GM18499 (cell line): ENCODE results near the gene SORCS1.

Source experiments
- ATAC-seq: cut with Tn5 transposase; IDR thresholded peaks from one replicate; pipeline ENCODE4 v1.9.1; 2021; ENCODE audit warnings: moderate number of reproducible peaks; ENCODE audit not compliant: insufficient read depth, unreplicated experiment

SORCS1 gene

DNA sequence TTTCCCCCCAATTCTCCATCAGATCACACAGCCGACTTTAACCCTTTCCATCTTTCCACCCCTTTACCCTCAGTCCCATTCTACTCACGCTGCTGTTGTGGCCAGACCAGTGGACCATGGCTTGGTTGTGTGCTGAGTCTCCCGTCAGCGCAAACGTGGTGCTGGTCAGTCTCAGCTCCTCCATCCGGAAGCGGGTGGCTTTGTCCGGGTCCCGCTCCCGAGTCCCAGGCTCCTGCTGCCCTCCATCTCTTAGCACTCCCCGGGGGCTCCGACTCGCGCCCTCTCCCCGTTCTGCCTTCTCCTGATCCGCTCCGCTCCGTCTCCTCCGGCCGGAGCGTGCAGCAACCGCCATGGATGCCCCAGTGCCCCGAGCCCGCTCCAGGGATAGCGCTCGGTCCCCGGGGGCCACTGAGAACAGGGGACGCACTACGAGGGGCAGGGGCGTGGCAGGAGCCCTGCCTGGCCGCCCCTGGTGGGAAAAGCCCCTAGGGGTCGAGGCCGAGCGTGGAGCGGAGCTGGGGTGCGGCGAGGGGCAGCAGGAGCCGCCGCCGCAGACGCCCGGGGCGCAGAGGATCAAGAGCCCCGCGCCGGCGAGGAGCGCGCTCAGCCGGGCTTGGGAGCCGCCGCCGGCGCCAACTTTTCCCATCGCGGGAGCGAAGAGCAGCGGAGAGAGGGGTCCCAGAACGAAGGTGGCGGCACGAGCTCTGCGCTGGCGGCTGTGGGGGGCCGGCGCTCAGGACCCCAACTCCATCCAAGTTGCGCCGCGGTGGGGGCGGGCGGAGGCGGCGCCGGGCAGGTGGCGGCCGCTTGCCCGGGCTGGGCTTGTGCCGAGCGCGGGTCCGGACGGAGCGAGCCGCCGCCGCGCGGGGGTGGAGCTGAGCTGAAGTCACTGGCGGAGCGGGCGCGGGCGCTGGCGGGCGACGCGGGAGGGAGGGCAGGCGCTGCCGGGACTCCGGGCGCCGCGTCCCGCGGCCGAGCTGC is at the start of gene SORCS1:
Gene SORCS1 (minus strand): TSS at position 826 of the 981 bp plus-strand sequence.
- ATAC-seq = no peak

DNA sequence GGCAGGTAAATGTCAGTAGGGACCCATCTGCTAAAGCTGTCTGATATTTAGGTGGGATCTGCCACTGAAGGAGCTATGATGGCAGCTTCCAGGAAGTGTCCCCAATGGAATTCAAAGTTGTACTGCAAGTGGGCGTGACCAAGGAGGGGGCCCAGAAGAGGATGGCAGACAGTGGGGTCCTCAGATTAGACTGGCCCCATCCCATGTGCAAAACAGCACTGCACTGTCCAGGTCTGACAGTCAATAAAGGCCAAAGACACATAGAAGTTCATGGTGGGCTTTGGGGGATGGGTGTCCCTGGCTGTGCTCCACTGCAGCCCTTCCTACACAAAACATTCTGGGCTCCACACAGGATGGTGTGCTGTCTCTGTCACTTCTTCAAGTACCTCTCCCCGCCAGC is 49.8 kb upstream of the SORCS1 start:
- no peak for ATAC-seq

DNA sequence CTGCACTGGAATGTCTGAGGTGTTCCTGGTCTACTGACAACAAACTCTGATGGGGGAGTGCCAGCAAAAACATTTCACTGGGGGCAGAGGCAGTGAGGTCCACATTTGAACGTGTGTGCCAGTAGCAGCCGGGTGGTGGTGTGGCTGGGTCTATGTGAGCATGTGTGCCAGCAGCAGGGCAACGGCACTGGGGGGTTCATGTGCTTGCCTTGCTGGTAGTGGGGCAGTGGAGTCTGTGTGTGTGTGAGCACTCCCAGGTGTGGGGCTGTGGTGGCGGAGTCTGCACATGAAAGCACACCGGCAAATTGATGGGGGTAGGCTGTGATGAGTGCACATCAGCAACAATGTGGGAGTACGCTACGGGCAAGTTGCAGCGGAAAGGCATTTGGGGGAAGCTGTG is 49.4 kb upstream of the SORCS1 start:
- no peak for ATAC-seq

DNA sequence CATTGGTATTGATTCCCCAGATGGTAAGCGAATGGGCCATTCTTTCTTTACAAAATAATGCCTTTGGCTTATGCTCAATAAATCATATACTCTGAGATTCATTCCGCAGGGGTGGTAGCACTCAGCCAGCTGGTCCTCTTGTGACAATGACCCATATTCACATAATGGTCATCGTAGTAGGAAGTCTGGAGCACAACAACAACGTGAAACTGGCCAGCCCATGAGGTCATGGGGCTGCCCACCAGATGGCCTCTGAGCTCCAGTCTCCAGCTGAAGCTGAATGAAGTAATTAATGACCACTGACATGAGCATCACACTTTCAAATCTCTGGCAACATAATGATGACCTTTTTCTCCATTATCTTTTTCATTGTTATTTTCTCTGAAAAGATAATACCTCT is 42.3 kb upstream of the SORCS1 start:
- no peak for ATAC-seq

DNA sequence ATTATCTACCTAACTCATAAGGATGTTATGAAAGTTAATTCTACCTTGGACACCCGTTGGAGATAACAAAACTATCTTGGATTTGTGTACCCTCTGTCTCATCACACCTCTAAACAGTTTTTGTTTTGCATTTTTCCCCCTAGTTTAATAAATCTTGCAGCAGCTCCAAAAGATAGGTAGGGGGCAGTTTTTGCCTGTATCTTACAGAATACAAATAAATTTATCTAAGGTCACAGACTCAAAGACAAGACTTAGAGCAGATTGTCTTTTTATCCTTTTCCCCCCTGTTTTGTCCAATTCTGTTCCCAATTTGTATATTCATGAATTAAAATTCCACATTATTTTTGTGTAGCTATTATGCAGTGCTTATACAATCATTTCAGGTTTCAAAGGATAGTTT is 5.0 kb upstream of the SORCS1 start:
- ATAC-seq = no peak

DNA sequence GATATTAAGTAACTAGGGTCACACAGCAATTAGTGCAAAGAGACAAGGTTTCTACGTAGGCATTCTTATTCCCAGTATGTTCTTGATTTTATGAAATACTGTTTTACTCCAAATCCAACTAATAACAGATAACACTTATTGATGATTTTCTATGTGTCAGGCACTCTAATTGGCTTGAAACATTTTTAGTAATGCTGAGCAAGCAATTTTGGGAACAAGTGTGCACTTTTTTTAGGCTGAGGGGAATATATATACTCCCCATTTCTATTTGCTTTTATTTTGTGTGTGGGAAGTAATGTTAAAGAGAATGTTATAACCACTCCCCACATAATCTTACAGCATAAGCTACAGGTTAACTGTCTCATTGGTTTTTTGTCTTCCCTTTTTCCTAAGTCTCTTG is 4.2 kb upstream of the SORCS1 start:
- ATAC-seq = no peak

DNA sequence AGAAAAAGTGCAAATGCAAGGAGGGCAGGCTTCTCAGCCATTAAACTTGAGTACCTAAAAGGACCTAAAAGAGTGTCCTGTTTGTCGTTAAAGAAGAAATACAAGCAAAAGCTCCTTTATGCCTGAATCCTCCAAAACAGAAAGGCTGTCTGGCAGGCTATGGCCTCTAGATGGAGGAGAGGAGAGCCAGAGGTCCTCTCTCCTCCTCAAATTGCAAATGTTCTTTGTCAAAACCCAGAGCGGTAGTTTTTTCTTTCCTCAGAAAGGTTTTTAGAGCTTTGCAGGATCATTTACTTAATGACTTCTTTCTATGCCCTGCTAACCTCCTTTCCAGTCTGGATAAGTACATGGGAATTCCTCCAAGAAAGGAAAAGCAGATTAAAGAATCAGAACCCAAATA is 1.9 kb upstream of the SORCS1 start:
- ATAC-seq = no peak

DNA sequence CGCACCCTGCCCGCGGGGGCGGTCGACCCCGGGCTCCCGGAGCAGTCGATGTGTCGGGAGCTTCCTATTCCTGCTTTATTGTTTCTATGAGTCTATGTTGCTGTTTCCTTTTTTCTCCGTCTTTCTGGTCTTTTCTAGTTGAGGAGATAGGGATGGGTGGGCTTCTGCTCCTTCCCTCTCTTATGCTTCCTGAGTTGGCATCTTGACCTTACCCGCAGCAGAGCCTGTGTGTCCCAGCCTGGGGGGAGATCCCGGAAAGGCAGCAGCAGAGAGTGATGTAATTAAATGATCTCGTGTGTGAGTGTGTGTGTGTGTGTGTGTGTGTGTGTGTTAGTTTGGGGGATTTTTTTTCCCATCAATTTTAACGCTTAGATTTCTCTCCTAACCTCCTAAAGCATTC is 486 bp upstream of the SORCS1 start:
- ATAC-seq = no peak

DNA sequence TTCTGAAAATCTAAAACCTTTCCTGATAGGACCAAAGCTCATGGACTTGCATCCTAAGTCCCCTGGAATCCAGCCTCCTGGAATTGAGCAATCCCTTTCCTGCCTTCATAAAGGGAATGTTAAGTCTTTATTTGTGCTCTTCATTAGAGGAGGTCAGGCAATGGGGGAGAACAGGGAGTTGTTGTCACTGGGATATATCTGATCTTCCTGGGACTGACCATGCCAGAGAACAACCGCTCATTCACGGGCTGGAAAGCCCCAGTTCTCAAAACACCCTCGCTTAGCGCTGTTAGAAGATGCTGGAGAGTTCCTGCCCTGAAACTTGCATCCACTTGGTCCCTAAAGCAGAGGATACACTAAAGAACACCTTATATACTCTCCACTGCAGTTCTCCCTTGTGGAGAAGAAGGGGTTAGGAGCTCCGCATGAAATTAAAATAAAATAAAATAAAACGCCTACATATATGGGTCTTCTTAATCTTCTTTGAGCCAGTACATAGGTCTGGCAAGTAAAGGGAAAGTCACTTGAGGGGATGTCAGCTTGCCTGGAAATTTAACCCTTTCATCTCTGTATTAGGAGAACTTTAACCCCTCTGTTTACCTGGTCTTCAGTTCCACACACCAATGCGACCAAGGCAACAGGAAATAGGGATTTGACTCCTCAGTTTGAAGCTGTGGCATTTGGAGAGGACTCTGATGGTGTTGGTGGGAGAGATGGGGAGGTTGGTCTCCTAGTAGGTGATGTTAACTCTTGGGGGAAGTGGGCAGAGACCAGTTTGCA is 1.2 kb downstream of the SORCS1 start:
- ATAC-seq = no peak

DNA sequence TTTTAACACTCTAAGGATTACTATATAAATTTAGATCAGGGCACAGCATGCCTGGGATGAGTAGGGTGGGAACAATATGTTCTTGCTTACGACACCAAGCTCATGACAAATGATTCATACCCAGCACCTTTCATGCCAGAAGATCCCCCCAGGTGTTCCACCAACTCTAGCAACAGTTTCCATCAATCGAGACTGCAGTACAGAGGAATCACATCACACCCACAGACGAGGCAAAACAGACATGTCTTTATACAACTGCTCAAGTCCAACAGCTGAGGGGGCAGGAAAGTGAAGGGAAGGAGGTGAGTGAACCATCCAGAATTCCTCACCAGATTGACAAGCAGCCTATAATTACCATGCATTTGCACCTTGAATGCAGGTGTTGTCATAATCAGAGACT is 3.6 kb downstream of the SORCS1 start:
- no peak for ATAC-seq

DNA sequence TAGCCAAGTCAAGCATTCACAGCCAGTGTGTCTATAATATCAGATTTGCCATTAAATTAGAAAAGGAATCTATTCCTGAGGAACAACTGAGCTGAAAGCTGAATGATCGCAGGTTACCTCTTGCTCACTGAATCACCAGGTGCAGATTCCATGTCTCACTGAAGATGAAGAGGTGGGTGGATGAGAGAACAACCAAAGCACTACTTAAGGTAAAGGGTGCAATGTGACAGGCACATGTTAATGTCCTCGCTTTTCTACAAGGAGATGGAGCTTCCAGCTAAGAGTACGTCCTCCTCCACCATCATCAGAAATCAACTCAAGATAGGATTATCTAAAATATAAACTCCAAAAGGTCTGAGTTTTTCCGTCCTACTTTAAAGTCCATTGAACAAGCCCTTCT is 4.6 kb downstream of the SORCS1 start:
- ATAC-seq = no peak

DNA sequence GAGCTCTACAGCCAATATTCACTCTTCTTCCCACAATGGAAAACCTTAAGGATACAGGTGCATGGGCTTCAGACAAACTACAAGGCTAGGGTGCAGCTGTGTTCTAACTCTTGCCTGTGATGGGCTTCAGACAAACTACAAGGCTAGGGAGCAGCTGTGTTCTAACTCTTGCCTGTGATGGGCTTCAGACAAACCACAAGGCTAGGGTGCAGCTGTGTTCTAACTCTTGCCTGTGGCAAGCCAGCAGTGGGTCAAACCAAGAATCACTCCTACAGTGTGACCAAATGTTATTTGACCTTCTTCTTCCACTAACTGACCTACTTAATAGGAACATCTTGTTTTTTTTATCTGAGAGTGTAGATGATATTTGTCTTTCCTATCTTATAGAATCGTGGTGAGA is 7.4 kb downstream of the SORCS1 start:
- no peak for ATAC-seq

DNA sequence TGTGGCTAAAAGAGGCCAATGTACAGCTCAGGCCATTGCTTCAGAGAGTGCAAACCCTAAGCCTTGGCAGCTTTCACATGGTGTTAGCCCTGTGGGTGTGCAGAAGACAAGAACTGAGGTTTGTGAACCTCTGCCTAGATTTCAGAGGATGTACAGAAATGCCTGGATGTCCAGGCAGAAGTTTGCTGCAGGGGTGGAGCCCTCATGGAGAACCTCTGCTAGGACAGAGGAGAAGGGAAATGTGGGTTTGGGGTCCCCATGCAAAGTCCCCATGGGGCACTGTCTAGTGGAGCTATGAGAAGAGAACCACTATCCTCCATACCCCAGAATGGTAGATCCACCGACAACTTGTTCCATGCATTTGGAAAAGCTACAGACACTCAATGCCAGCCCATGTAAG is 12.4 kb downstream of the SORCS1 start:
- ATAC-seq = no peak

DNA sequence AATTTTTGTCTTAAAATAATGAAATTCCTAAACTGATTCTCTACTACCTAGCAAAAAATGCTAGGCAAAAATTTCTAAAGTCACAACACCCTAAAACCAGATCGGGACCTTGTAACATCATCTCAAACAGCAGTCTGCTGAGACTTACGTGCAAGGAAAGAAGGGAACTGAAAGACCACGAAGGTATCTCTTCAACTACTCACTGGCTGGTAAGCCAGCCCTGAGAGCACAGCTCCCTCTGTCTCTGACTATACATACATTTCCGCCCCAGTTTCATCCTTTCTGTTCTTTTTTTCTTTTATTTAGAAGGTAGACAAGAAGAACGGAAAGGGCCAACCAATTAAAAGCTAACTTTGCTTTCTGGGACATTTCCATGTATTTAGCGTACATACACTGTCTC is 15.6 kb downstream of the SORCS1 start:
- ATAC-seq = no peak

DNA sequence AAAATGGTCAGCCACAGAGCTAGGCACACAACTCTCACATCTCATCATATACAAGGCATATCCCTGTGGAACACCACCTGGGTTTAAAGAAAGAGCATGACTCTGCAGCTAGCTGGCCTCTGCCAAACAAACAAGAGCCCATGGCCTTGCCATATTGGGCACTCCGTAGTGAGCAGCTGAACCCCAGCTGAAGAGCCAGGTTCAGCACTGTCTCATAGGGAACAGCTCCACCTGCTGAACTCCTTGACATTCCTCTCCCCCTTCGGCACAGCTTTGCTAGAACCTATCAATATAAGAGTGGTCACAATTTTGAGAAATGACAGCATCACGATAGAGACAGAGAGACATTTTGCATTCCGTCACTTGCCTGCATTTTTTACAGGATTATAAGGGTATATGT is 20.0 kb downstream of the SORCS1 start:
- ATAC-seq = no peak

DNA sequence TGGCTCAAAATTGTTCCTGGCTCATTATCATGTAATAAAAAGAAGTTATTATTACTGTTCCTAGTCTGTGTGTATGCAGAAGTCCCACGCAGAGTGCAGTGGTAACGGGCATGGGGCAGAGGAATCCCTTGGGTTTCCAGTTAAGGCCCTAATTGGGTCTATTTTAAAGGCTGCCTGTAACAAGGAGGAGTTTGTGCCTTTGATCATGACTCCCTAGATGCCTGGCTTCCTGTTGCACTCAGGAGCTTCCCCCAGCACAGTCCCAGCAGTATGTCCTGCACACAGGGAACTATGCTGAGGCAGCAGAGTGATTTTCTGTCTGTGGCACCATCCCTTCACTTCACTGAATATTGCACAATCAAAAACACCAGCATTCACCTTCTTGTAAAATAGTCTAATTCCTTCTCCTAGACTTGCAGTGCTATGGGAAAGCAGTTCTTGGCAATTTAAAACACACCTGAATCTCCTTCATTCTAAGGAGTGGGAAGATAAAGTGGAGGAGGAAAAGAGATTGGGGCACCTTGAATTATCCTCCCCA is 22.9 kb downstream of the SORCS1 start:
- no peak for ATAC-seq

DNA sequence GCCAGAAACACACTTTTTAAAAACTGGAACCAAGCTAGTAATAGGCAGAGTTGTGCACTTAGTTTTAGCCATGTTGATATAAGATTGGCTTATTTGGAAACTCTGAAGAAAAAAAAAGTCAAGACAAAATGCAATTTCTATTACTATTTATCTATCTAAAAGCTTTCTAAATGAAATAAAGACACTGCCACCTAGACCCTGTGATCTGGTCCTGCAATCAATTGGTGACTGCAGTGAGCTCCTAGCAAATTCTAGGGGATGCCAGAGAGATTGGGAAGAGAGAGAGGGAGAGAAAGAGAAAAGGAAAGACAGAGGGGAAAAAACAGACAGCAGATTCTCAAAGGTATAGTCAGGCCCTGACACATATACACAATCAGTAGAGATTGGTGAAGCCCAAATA is 25.3 kb downstream of the SORCS1 start:
- ATAC-seq = no peak

DNA sequence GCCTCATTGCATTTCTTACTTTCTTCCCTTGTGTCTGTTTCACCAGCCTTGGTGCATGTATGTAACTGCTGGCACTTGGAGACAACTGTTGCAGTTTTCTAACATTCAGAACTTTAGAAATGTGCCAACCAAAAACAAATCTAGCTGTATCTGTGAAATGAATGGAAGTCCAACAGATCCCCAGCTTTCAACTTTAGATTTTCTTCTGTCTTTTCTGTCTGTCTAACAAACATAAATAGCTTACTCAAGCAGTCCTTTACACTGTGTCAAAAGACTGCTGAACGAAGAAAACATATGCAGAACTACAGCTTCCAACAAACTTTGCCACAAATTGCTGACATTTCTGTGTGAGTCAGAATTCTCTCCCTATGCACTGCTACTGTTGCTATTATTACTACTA is 30.9 kb downstream of the SORCS1 start:
- ATAC-seq = no peak

DNA sequence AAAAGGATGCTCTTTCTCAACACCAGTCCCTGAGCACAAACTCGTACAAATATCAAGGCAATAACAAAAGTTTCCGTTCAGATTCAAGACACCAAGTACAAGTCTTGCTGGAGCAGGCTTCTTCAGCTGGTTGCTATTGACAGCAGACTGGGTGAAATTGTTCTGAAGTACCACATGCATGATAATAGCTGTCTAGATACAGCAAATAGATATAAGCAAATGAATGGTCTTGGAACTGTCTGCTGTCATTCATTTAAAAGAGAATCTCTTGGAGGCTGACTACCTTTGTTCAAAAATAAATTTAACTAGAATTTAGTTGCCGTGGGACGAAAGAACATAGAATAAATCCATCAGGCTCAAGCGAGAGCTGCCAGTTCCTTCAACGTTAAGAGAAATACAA is 35.5 kb downstream of the SORCS1 start:
- no peak for ATAC-seq

DNA sequence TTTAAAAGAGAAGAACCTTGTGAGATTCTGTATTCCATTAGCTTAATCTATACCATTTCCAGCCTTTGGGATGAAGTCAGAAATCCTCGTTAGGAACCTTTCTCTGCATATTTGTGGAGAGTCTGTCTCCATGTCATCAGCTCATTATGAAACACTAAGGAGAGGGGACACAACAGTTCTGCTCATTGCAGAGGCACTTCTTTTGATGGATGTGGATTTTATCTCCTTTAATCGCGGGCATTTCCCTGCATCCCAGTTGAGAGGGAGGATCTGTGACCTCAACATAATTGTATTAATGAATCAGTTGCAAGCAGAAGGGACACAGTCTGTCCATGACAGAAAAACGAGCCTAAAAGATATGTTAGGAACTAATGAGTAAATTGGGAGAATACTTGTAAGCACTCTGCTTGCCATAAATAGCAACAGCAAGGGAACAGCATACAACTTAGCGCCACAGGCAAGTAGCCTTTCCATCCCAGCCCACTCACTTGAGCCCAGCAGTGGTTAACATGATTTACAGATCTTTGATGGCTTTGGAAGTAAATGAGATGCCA is 37.9 kb downstream of the SORCS1 start:
- ATAC-seq = no peak

DNA sequence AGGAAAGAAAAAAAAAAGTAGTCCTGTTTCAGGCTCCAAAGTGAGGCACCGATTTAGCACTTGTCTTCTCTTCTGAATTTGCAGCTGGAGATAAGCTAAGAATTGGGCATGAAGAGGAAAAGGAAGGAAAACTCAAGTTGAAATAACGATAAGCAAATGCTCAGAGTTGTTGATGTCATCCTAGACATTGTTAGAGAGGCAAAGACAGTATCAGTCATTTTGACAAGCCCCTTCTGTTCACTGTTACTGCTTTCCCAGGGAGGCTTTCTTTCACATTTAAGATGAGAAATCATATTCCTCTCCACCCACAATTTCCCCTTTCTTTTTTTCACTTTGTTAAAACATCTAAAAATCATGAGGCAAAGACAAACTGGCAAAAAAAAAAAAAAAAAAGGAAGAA is 41.8 kb downstream of the SORCS1 start:
- ATAC-seq = no peak
